ENCODE measurements around the gene IGSF22.
"Not testable (repeated sequence)": the region's sequence is repeated elsewhere in the genome, so short reads cannot be mapped to it uniquely, and the experiment has no call there.

IGSF22 gene

DNA sequence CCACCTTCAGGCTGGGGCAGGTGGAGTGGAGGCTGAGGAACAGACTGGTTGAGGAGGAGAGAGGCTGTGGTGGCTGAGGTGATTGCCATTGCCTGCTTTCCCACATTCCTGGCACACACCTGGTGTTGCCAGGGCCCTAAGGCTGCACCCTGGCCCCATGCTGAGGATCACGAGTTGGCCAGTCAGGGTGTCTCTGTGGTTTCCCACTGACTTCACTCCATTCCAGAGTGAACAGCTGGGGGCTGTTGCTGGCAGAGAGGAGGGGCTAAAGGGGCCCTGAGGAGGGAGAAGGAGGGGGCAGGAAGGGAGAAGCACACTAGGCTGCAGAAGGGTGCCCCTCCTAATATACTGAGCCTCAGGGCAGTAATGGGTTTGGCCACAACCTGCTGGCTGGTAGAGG is 25.6 kb downstream of the IGSF22 start:
- Histone ChIP-seq H3K36me3 (ENCODE audit: insufficient read depth, low read length) (no peaks in the 10 kb centered on the region), H3K4me1 (ENCODE audit: insufficient read depth, low read length) (no peaks in the 10 kb centered on the region), H3K27me3 (ENCODE audit: insufficient read depth, low read length) (peaks cover 41% of the 10 kb centered on the region), H3K9me3 (ENCODE audit: insufficient read depth, low read depth, low read length) (no peaks in the 10 kb centered on the region), H3K27ac (ENCODE audit: low read depth, low read length) (no peak overlapping the region), H3K4me3 (ENCODE audit: low read length) (no peak overlapping the region), H3K9ac (ENCODE audit: low read depth, low read length) (no peak overlapping the region)
- 69% methylated on average over 1 of the region's 1 CpG for WGBS

DNA sequence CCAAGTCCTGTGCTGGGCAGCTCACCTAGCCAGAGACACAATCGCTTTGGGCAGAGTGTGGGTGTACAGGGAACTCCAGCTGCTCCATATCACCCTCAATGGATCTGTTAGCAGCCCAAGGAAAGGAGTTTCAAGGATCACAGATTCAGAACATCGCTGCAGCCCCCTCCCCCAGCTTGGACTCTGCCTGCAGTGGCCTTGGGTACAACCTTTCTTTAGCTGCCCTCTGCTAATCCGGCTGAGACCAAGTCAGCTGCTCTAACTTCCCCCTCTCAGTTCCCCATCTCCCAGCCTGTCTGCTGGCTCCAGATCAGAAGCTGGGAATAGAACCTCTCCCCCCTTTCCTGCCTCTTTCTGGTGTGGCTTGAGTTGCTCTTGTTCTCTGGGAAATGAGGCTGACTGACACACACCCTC is 26.1 kb downstream of the IGSF22 start:
- no peaks in the 10 kb centered on the region for H3K36me3 ChIP-seq (ENCODE audit: insufficient read depth, low read length)
- H3K27me3 ChIP-seq (ENCODE audit: insufficient read depth, low read length) = peaks cover 39% of the 10 kb centered on the region
- no peak overlapping the region for H3K27ac ChIP-seq (ENCODE audit: low read depth, low read length)
- no peak overlapping the region; the same call in 1 of the 2 replicates for H3K4me3 ChIP-seq (ENCODE audit: low read length)
- H3K9ac ChIP-seq (ENCODE audit: low read depth, low read length) = no peak overlapping the region
- H3K4me1 ChIP-seq (ENCODE audit: insufficient read depth, low read length) = no peaks in the 10 kb centered on the region
- WGBS = 83% methylated on average over 3 of the region's 3 CpGs
- no peaks in the 10 kb centered on the region for H3K9me3 ChIP-seq (ENCODE audit: insufficient read depth, low read depth, low read length)

GRCh38 chr11:18699269-18699596 is 26.8 kb downstream of the IGSF22 start:
- no peak overlapping the region for H3K9ac ChIP-seq (ENCODE audit: low read depth, low read length)
- peaks cover 39% of the 10 kb centered on the region for H3K27me3 ChIP-seq (ENCODE audit: insufficient read depth, low read length)
- no peaks in the 10 kb centered on the region for H3K36me3 ChIP-seq (ENCODE audit: insufficient read depth, low read length)
- peak overlapping the region; percentile 13; the same call in 1 of the 2 replicates for H3K27ac ChIP-seq (ENCODE audit: low read depth, low read length)
- WGBS = 13% methylated on average over 9 of the region's 9 CpGs
- H3K9me3 ChIP-seq (ENCODE audit: insufficient read depth, low read depth, low read length) = no peaks in the 10 kb centered on the region
- H3K4me1 ChIP-seq (ENCODE audit: insufficient read depth, low read length) = no peaks in the 10 kb centered on the region
- peak overlapping the region; percentile 49 for H3K4me3 ChIP-seq (ENCODE audit: low read length)

DNA sequence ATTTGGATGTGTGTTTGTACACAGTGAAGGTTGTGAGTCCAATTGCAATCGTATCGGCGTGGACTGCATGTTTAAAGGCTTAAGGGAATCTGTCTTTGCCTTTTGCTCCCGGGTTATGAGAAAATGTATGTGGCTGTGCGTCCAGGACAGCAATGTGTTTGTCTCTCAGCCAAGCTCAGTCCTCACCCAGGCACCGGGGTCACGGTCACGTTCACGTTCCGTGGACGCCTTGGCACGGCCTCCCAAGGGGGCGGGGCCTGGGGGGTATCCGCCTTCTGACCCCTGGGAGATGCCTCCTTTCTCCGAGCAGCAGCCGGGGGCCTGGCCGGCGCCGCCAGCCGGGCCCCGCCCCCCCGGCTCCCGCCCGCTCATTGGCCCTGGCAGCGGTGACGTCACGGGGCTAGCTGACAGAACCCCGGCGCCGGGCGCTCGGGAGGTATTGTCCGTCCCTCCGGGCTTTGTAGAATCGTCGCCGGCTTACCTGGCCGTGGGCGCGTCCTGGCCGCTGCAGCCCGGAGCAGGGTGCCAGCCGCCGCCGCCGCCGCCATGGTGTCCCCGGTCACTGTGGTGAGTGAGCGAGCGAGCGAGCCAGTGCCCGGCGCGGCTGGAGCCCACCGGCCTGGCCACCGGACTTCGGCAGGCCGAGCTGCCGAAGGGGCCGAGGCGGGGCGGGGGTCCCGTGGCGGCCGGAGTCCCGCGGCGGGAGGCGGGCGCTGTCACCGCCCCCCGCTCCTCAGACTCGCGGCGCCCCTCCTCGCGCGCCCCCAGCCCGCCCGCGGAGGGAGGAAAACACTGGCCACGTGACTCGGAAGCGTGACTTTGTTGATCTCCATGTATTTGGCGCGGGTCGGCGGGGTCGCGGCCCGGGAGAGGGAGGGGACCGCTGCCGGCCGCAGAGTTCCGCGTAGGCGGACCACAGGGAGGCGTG is 27.4 kb downstream of the IGSF22 start, which contains the start of gene TMEM86A:
Gene TMEM86A (plus strand): TSS at position 439 of the 928 bp plus-strand sequence. CDS start 108 bp downstream, at position 547.
- Histone ChIP-seq H3K36me3 (ENCODE audit: insufficient read depth, low read length) (no peaks in the 10 kb centered on the region), H3K27me3 (ENCODE audit: insufficient read depth, low read length) (peaks cover 39% of the 10 kb centered on the region), H3K27ac (ENCODE audit: low read depth, low read length) (peak within 1 kb of the TSS; percentile 75; the same call in 1 of the 2 replicates), H3K4me3 (ENCODE audit: low read length) (peak within 1 kb of the TSS; percentile 49), H3K4me1 (ENCODE audit: insufficient read depth, low read length) (no peaks in the 10 kb centered on the region), H3K9me3 (ENCODE audit: insufficient read depth, low read depth, low read length) (no peaks in the 10 kb centered on the region), H3K9ac (ENCODE audit: low read depth, low read length) (0 out of 2 replicates have a peak within 1 kb of the TSS, but pooled peaks have one; percentile 57)
- WGBS = 2% methylated on average over 98 of the region's 98 CpGs

DNA sequence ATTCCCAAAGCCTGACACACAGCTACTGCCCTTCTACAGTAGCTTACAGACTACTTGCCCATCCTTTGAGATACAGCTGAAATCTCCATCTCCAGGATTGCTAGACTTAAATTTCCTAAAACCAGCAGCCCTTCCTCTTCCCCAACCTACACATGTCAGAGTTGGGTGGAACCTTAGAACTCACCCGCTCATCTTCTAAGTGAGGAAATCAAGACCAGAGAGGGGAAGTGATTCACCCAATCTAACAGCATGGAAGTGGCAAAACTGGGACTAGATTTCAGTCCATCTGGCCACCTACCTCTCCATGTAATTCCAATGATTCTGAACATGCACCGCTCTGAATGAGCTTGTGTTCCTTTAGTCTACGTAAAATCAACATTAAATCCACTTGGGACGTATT is 28.4 kb downstream of the IGSF22 start:
- no peaks in the 10 kb centered on the region for H3K4me1 ChIP-seq (ENCODE audit: insufficient read depth, low read length)
- no peaks in the 10 kb centered on the region for H3K36me3 ChIP-seq (ENCODE audit: insufficient read depth, low read length)
- H3K4me3 ChIP-seq (ENCODE audit: low read length) = no peak overlapping the region
- WGBS = 94% methylated on average over 4 of the region's 4 CpGs
- H3K9ac ChIP-seq (ENCODE audit: low read depth, low read length) = no peak overlapping the region
- H3K9me3 ChIP-seq (ENCODE audit: insufficient read depth, low read depth, low read length) = no peaks in the 10 kb centered on the region
- peaks cover 39% of the 10 kb centered on the region for H3K27me3 ChIP-seq (ENCODE audit: insufficient read depth, low read length)
- H3K27ac ChIP-seq (ENCODE audit: low read depth, low read length) = no peak overlapping the region

DNA sequence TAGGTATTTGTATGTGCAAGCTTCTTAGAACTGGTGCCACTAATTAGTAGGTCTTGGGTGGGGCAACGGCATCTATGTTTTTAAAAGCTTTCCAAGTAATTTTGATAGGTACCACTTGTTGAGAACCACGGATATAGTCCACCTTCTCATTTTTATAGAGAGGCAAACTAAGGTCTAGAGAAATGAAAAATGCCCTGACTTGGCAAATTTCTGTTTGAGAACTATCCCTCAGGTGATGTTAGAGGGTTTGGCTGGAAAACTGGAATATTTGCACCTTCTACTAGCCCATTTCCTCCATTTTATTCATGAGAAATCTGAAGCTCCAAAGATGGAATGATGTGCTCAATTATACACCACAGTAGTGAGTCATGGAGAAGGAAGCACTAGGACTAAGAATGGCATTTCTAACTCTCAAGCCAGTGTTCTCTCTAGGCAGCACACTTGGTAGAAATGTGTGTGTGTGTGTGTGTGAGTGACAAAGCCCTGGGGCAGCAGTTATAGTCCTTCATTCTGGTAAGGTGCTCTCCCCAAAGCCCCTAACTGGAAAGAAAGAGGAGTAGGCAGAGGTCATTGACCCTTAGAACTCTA is 29.3 kb downstream of the IGSF22 start:
- no peaks in the 10 kb centered on the region for H3K9me3 ChIP-seq (ENCODE audit: insufficient read depth, low read depth, low read length)
- H3K4me3 ChIP-seq (ENCODE audit: low read length) = no peak overlapping the region
- no peaks in the 10 kb centered on the region for H3K4me1 ChIP-seq (ENCODE audit: insufficient read depth, low read length)
- H3K27ac ChIP-seq (ENCODE audit: low read depth, low read length) = no peak overlapping the region
- WGBS = 100% methylated on average over 1 of the region's 2 CpGs
- no peak overlapping the region for H3K9ac ChIP-seq (ENCODE audit: low read depth, low read length)
- H3K36me3 ChIP-seq (ENCODE audit: insufficient read depth, low read length) = no peaks in the 10 kb centered on the region
- H3K27me3 ChIP-seq (ENCODE audit: insufficient read depth, low read length) = peaks cover 34% of the 10 kb centered on the region

DNA sequence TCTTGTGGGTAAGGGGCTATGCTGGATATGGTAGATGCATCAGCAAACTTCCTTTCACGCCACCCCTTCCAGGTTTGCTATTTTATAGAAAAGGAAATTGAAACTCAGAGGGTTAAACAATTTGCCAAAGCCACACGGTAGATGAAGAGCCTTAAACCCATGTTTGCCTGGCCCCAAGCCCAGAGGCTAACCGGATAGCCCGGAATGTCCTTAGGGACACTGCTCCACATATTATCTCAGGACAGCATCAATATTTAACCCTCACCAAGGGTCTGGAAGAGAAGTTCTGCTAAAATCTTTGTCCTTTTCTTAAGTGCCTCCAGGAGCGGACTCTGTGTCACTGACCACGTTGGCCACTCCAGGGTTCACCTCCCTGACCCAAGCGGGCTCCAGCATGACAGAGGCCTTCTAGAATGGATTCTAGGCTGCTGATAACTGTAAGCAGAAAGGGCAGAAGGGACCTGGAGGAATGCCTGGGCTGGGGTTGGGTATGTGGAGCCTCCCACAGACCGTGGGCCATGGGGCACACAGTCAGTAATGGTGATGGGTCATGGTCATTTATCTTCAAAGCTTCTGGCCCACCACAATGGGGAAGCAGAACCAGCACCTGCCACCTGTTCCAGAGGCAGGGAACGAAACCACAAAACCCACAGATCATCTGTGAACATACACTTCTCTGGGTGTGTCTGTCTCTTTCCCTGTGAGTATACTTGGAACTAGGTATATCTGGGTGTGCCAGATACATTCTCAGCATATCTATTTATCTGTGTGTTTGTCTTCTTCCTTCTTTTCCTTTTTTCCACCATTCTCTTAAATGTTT is 32.8 kb downstream of the IGSF22 start:
- no peaks in the 10 kb centered on the region for H3K36me3 ChIP-seq (ENCODE audit: insufficient read depth, low read length)
- H3K9me3 ChIP-seq (ENCODE audit: insufficient read depth, low read depth, low read length) = no peaks in the 10 kb centered on the region
- no peak overlapping the region for H3K9ac ChIP-seq (ENCODE audit: low read depth, low read length)
- H3K4me3 ChIP-seq (ENCODE audit: low read length) = no peak overlapping the region
- H3K4me1 ChIP-seq (ENCODE audit: insufficient read depth, low read length) = no peaks in the 10 kb centered on the region
- H3K27me3 ChIP-seq (ENCODE audit: insufficient read depth, low read length) = peaks cover 17% of the 10 kb centered on the region; the same call in 1 of the 2 replicates
- H3K27ac ChIP-seq (ENCODE audit: low read depth, low read length) = no peak overlapping the region
- WGBS = 94% methylated on average over 9 of the region's 9 CpGs

- WGBS = 79% methylated on average over 2 of the region's 4 CpGs
- H3K9me3 ChIP-seq (ENCODE audit: insufficient read depth, low read depth, low read length); H3K4me3 ChIP-seq (ENCODE audit: low read length); H3K4me1 ChIP-seq (ENCODE audit: insufficient read depth, low read length); H3K9ac ChIP-seq (ENCODE audit: low read depth, low read length); H3K36me3 ChIP-seq (ENCODE audit: insufficient read depth, low read length); H3K27me3 ChIP-seq (ENCODE audit: insufficient read depth, low read length); H3K27ac ChIP-seq (ENCODE audit: low read depth, low read length): not testable (repeated sequence)
Observed at GRCh38 chr11:18691467-18692140, 34.4 kb downstream of the IGSF22 start.

DNA sequence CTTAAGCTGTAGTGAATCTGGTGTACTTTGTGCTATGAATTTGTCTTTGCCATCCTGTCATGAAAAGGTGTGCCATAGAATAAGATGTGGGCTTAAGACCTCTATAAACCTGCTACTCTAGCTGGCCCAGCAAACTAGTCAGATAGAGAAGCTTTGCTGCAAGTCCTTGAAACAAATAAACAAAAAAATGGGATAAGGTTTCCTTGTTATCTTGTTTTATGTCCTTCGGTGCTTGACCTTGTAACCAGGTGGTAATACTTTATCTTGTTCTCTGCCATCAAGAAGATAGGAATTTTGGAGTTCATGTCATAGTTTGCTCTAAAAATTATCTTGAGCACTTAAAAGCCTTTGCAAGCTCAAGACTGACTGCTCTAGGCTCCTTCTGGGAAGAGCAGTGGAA is 41.7 kb downstream of the IGSF22 start:
- Histone ChIP-seq H3K4me3 (ENCODE audit: low read length) (no peak overlapping the region), H3K4me1 (ENCODE audit: insufficient read depth, low read length) (no peaks in the 10 kb centered on the region), H3K36me3 (ENCODE audit: insufficient read depth, low read length) (no peaks in the 10 kb centered on the region), H3K9ac (ENCODE audit: low read depth, low read length) (no peak overlapping the region), H3K9me3 (ENCODE audit: insufficient read depth, low read depth, low read length) (no peaks in the 10 kb centered on the region), H3K27me3 (ENCODE audit: insufficient read depth, low read length) (no peaks in the 10 kb centered on the region), H3K27ac (ENCODE audit: low read depth, low read length) (no peak overlapping the region)
- whole genome bisulfite sequencing = 91% methylated on average over 1 of the region's 1 CpG

GRCh38 chr11:18682466-18682865 is 43.5 kb downstream of the IGSF22 start:
- Histone ChIP-seq H3K27ac (ENCODE audit: low read depth, low read length) (no peak overlapping the region), H3K9me3 (ENCODE audit: insufficient read depth, low read depth, low read length) (no peaks in the 10 kb centered on the region), H3K27me3 (ENCODE audit: insufficient read depth, low read length) (no peaks in the 10 kb centered on the region), H3K36me3 (ENCODE audit: insufficient read depth, low read length) (no peaks in the 10 kb centered on the region), H3K9ac (ENCODE audit: low read depth, low read length) (no peak overlapping the region), H3K4me1 (ENCODE audit: insufficient read depth, low read length) (no peaks in the 10 kb centered on the region), H3K4me3 (ENCODE audit: low read length) (no peak overlapping the region)
- 85% methylated on average over 2 of the region's 3 CpGs for WGBS

Data from HUES64 (cell line).